SK-N-SH treated with all-trans-retinoic acid at 6 μM for 48 hours (cell line): ENCODE results near the gene FOXD4L6.
"Not testable (repeated sequence)": the region's sequence is repeated elsewhere in the genome, so short reads cannot be mapped to it uniquely, and the experiment has no call there.

Experiments used
- ARNTL ChIP-seq: fragments of 450-650 bp; formaldehyde crosslinking; IDR thresholded peaks from 2 replicates; pipeline ENCODE4 v1.5.0; 2020; ENCODE audit warnings: low read depth, mild to moderate bottlenecking, moderate library complexity, borderline replicate concordance
- CSDC2 ChIP-seq: fragments of 250-450 bp; sonication (Bioruptor Pico); IDR thresholded peaks from 2 replicates; pipeline ENCODE4 v1.5.0; 2020; ENCODE audit warnings: mild to moderate bottlenecking, moderate library complexity
- ESRRG ChIP-seq: fragments of 250-450 bp; sonication (Bioruptor Pico); IDR thresholded peaks from 2 replicates; pipeline ENCODE4 v1.6.1; 2021; ENCODE audit warnings: mild to moderate bottlenecking
- GLIS3 ChIP-seq: fragments of 250-450 bp; sonication (Bioruptor Pico); IDR thresholded peaks from 2 replicates; pipeline ENCODE4 v1.5.0; 2020; ENCODE audit warnings: mild to moderate bottlenecking, moderate library complexity
- OSR1 ChIP-seq: fragments of 250-450 bp; sonication (Bioruptor Pico); IDR thresholded peaks from 2 replicates; pipeline ENCODE4 v1.8.0; 2022; ENCODE audit warnings: moderate library complexity, mild to moderate bottlenecking, inconsistent platforms
- TCF4 ChIP-seq: fragments of 250-450 bp; sonication (Bioruptor Pico); IDR thresholded peaks from 2 replicates; pipeline ENCODE4 v1.8.0; 2021; ENCODE audit warnings: mild to moderate bottlenecking, moderate library complexity, borderline replicate concordance
- ZFP30 ChIP-seq: fragments of 450-650 bp; formaldehyde crosslinking; IDR thresholded peaks from 2 replicates; pipeline ENCODE4 v1.5.0; 2022; ENCODE audit warnings: mild to moderate bottlenecking, moderate library complexity
- ZNF8 ChIP-seq: fragments of 450-650 bp; formaldehyde crosslinking; IDR thresholded peaks from 2 replicates; pipeline ENCODE4 v1.5.0; 2020; ENCODE audit warnings: mild to moderate bottlenecking, moderate library complexity
- TF ChIP-seq, protein P1 (sequence below): fragments of 250-450 bp; sonication (Bioruptor Pico); IDR thresholded peaks from 2 replicates; pipeline ENCODE4 v1.8.0; 2020; ENCODE audit warnings: mild to moderate bottlenecking, moderate library complexity, borderline replicate concordance

DNA sequence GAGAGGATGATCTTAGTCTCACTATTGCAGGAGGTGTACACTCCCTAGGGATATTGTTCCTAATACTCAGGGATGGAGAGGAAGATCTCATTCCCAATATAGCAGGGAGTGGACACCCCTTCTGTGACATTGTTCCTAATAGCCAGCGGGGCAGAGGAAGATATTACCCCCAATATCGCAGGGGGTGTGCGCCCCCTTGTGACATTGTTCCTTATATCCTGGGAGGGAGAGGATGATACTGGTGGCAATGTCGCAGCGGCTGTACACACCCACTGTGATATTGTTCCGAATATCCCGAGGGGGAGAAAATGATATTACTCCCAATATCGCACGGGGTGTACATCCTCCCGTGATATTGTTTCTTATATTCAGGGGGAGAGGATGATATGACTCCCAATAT, 17.6 kb downstream of the FOXD4L6 start:
- TF ChIP-seq TCF4; ESRRG; ARNTL; CSDC2; ZFP30 (CRISPR knock-in tag); ZNF8 (CRISPR knock-in tag); OSR1; GLIS3 (CRISPR knock-in tag): not testable (repeated sequence)
- TF ChIP-seq, protein P1, sequence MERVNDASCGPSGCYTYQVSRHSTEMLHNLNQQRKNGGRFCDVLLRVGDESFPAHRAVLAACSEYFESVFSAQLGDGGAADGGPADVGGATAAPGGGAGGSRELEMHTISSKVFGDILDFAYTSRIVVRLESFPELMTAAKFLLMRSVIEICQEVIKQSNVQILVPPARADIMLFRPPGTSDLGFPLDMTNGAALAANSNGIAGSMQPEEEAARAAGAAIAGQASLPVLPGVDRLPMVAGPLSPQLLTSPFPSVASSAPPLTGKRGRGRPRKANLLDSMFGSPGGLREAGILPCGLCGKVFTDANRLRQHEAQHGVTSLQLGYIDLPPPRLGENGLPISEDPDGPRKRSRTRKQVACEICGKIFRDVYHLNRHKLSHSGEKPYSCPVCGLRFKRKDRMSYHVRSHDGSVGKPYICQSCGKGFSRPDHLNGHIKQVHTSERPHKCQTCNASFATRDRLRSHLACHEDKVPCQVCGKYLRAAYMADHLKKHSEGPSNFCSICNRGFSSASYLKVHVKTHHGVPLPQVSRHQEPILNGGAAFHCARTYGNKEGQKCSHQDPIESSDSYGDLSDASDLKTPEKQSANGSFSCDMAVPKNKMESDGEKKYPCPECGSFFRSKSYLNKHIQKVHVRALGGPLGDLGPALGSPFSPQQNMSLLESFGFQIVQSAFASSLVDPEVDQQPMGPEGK (CRISPR knock-in tag) = not testable (repeated sequence)
